Nucleus accumbens (tissue), 56 donors: Measurements from ENCODE around the gene EBF3.

Source experiments
- DNase-seq, 56 donors: peaks; one replicate each; lab custom pipeline; 2025; lab: John Stamatoyannopoulos, UW

Gene EBF3

GRCh38 chr10:129961157-129961701, 2.8 kb downstream of the EBF3 start:
- no peak for DNase-seq

GRCh38 chr10:129960481-129961156, 3.5 kb downstream of the EBF3 start:
- no peak for DNase-seq

- no peak for DNase-seq
Measured at GRCh38 chr10:129959544-129960480, 4.3 kb downstream of the EBF3 start.

- DNase-seq = no peak
Measured at GRCh38 chr10:129958629-129959543, 5.2 kb downstream of the EBF3 start.

- no peak for DNase-seq
Measured at GRCh38 chr10:129958148-129958628, 5.9 kb downstream of the EBF3 start.

GRCh38 chr10:129956876-129957673, 7.0 kb downstream of the EBF3 start:
- no peak for DNase-seq

DNA sequence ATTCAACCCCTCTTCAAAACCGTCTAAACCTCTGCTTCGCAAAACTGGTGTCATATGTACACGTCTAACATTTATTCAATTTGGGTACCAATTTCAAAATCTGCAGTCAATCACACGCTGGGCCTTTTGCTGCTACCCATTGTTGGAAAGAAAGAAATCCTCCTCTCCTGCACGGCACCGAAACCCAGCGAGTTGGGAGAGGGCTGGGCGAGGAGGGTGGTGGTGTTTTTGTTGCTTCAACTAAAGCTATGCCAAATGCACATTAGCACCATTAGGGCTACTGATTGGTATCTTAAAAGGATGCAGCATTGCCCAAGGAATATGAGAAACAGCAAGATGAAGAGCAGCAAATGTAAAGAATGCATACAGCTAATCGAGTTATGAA, 7.8 kb downstream of the EBF3 start:
- no peak for DNase-seq

DNA sequence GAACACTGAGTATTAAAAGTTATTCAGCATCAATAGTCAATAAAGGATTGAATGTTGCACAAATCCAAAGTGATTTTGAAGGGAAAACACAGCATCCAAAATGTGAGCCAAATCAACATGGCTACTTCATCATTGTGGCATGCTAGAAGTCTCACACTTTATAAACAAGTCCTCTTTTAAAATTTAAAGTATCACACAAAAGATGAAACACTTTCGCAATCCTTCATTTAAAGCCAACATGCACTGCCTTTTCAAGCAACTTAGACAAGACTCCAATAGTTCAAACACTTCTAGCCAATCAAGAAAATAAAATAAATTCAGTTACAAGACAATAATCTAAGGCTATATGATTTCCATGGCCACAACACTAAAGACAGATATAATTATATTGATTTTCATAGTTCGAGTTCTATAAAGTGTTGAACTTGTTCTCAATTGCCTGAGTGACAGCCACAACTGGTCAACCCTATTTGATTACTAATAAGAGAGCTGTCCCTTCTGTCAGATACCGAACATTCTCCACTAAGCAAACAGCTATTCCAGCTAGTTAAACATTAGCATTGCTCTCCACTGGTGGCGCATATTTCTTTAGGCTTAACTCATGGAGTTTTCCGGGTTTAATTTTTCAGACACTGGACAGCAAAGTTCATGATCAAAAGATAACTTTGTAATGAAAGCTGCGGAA, 8.3 kb downstream of the EBF3 start:
- no peak for DNase-seq

DNA sequence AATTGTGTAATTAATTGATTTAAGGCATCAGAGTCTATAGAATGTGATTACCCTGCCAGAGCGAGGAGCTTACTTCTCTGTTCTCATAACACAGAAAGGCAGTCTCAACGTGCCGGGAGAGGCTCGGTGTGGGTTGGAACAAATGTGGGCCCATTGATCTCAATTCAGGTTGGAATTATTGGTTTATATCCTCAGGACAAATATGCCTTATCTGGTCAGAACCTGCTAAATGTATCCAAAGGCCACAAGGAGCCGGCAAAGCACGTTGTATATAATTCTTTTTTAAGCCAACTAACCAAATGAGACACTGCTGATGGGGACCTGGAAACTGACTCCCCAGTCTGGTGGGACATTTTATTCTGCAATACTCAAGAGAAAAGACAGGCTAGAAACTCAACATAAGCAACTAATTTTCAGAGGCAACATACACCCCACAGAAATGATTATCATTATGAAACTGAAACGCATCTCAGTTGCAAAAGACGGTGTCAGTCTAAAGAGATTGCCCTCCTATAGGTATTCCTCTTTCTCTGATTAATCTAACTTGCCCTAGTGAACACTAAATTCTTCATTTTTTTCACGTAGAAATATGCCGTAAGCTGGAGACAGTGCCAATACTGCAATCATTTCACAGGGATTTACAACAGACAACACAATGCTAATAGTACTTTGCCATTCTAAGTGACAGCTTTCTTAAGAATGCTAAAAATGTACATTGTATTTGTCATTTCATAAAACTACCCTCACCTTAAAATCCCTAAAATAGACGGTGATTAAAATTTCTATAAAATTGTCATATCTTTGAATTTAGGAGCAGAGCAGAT, 9.4 kb downstream of the EBF3 start:
- DNase-seq = no peak

DNA sequence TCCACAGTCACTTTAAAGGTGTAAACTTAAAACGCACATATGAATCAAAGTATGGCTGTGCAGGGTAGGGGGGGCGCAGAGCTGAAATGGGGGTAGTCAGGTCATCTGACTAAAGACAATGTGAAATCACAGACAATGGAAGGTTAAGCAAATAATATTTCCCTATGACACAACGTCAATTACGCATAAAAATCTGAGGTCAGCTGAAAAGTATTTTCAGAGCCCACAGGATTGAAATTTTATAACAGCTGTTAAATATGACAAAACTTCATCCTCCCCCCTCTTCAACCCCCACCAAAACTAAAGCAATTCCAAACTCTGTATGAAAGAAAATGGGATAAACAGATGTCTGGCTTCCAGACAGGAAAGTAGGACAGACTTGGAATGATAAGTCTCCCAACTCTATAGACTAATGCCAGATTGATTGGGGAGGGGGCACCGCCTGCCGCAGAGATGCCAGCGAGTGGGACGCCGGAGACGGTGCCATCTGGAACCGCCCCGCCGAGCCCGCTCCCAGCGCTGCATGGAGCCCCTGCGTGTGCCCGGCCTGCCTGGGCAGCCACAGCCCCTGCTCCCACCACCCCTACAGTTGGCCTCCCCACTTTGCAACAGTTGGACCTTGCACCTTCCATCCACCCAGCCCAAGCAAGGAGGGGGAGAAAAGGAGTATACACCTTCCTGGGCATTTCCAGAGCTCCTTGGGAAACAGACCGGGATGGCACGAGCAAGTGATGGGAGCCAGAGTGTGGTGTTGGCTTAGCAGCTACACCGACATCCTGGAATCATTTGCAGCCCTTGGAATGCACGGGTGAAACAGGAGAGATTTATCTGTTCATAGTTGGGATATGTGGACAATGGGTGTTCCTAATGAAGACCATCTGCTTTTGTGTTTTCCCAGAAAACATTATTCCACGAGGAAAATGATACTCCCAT, 10.7 kb downstream of the EBF3 start:
- DNase-seq = no peak

DNA sequence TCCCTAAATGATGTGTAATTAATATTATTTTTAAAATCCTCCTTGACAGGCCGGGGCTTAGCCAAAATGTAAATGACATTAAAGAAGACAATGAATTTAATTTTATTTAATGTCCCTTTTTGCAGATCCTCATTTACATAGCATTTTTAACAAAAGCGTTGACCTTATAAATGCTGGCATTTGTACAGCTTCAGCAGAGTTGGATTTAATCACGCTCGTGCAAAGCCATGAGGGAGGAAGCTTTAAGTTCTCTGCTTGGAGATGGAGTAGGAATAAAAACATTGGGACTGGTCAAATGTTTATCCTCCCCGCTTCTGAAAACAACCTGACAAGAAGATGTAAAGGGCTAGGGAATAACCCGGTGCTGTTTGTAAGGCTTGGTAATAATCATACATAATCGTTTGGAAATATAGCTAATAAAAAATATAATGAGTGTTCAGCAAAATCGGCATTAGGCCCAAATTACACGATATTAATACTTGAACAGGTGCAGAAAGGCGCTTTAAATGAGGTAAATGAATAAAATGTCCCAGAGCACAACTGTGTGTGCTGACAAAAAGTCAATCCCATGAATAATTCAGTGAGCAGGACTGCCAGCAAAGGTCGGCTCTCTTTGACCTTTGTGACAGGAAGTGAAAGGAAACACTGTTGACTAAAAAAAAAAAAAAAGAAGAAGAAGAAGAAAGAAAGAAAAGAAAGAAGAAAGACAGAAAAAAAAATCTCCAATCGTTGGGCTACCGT, 11.5 kb downstream of the EBF3 start:
- DNase-seq = no peak

DNA sequence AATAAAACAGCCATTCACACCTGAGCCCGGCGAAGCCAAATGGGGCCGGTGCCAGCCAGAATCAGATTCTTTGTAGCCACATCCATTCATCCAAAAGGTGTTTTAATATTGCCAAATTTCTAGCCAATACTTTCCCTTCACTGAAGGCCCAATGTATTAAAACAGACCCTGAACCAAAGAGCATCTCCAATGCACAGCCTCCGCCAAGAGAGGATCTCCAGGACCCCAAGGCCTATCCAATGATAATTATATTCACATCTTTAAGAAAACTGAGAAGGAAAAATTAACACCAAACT, 12.2 kb downstream of the EBF3 start:
- DNase-seq = no peak

DNA sequence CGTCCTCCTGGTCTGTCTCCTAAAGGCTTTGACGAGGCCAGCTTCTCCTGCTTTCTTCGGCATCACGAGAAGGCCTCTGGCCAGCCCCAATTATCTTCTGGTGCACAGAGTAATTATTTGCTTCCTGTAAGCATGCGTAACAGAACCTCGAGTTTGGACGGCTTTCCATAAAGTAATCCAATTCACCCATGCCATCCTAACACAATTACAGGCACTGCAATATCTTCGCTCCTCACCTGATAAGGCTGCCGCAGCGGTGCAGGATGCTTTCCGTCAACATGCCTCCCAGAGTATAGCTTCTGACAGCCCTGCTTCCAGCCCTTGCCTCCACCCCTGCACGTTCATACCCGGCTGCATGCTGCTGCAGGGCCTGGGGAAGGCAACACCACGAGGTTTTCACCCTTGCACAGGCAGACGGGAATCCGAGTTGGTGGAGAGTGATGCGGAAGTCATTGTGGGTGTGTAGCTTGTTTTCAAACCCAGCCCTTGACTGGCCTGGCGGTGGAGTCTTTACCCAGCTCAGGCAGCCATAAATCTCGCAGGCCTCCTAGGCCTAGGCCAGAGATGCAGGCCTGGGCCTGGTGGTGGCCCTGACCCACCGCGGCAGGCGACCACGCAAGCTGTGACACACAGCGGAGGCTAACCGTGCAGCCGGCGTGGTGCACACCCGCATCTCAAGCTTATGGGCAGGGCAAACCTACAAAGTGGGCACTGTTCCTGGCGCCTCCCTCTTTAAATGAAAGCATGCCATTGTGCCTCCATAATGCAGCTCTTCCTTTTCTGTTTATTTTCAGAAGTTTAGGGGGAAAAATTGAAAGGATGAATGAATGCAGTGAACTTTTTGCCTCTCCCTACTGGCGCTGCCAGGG, 12.7 kb downstream of the EBF3 start:
- DNase-seq = no peak

DNA sequence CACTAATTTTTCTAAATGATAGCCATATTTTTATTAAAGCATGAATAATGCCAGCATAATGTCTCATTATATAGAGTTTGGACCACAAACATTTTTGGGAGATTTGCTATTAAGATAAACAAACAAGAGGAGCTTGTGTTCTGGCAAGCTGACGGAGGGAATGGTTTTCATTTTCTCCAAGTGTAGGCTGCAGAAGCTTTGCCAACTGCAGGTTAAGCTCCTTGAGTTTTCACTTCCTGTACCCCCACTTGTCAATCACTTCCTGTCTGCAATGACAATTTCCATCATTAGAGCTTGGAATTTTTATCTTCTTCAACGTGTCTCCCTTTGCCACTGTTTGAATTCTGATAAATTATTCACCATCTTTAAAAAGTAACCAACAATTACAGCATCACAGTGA, 13.4 kb downstream of the EBF3 start:
- no peak for DNase-seq

GRCh38 chr10:129949891-129950291, 14.2 kb downstream of the EBF3 start:
- no peak for DNase-seq
